ENCODE data around the gene TUG1. TPM values are rescaled to one million over a fixed set of nuclear protein-coding genes. Genes with fewer than 3 reads are reported as not detected.

The TUG1 gene
- total RNA-seq, 1 experiment from 2014 or later: 35.1 TPM

DNA sequence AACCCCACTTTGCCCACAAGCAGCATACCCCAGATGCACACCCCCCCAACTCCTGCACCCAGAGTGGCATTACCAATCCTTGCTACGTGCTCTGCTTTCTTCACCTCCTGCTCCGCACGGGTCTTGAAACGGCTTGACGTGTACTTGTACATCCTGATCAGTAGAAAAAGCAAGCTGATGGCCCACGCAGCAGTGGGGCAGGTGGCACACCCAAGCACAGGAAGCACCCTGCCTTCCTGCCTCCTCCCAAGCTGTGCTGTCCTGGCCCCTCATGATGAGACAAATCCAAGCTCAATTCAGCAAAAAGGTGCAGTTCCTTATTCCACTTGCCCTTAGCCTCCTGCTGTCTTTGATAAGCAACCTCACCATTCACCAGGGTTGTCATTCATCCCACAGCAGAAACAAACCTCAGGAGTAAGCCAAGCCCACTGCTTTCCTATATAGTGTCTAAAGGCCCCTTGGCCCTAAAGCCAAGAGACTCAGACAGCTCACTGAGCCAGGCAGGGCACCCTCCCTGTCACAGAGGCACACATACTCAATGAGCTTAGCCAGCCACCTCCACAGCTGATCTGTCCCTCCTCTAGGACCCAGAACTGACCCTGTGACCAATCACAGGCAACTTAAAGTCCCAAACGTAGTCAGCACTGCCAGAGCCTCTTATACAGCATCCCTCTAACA lies 28.2 kb upstream of the TUG1 start:
- no peaks in the 10 kb centered on the region for H3K9me2 ChIP-seq (replicated peaks; ENCODE audit: low read length)
- intact Hi-C loops (cut with micrococcal nuclease): loop anchor here (10.0 kb wide), 1 partner anchor 294 kb away; no protein-coding TSS in a partner anchor
- no peaks in the 10 kb centered on the region for H3F3A ChIP-seq (ENCODE audit: low read length, unreplicated experiment)
- H3K36me3 ChIP-seq (ENCODE audit: low read depth, low read length): peaks cover 5% of the 10 kb centered on the region
- TF ChIP-seq EZH2phosphoT487 (IDR thresholded peaks at IDR 0.05; ENCODE audit: borderline replicate concordance, low read length) (no peak), EZH2 (IDR thresholded peaks at IDR 0.05; ENCODE audit: low read length, unreplicated experiment) (no peak)
- TF ChIP-seq, protein P1, sequence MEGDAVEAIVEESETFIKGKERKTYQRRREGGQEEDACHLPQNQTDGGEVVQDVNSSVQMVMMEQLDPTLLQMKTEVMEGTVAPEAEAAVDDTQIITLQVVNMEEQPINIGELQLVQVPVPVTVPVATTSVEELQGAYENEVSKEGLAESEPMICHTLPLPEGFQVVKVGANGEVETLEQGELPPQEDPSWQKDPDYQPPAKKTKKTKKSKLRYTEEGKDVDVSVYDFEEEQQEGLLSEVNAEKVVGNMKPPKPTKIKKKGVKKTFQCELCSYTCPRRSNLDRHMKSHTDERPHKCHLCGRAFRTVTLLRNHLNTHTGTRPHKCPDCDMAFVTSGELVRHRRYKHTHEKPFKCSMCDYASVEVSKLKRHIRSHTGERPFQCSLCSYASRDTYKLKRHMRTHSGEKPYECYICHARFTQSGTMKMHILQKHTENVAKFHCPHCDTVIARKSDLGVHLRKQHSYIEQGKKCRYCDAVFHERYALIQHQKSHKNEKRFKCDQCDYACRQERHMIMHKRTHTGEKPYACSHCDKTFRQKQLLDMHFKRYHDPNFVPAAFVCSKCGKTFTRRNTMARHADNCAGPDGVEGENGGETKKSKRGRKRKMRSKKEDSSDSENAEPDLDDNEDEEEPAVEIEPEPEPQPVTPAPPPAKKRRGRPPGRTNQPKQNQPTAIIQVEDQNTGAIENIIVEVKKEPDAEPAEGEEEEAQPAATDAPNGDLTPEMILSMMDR (conservative IDR thresholded peaks at IDR 0.05; ENCODE audit: low read depth, low read length): no peak
- H3K79me2 ChIP-seq (ENCODE audit: low read length): no peaks in the 10 kb centered on the region
- no peak for ATAC-seq
- BruUV-seq (replicated peaks): no TSS peak
- H3K4me3 ChIP-seq (ENCODE audit: low read length): no peak overlapping the region
- H3K9me3 ChIP-seq (ENCODE audit: low read length): no peaks in the 10 kb centered on the region
- no peak overlapping the region for H3K9ac ChIP-seq (ENCODE audit: low read length)
- CTCF ChIA-PET: no interaction called here
- H3K27me3 ChIP-seq (ENCODE audit: low read length): no peaks in the 10 kb centered on the region
- no peak overlapping the region for H3K27ac ChIP-seq (ENCODE audit: low read length)
- no peak for DNase-seq
- no peak overlapping the region for H2AFZ ChIP-seq (ENCODE audit: low read length)
- H3K4me1 ChIP-seq (ENCODE audit: insufficient read depth, low read length): no peaks in the 10 kb centered on the region
- POLR2A ChIA-PET (ENCODE audit: unreplicated experiment): no interaction called here
- no peak overlapping the region for H3K4me2 ChIP-seq (ENCODE audit: low read length)
- H4K20me1 ChIP-seq (ENCODE audit: low read length): no peaks in the 10 kb centered on the region

DNA sequence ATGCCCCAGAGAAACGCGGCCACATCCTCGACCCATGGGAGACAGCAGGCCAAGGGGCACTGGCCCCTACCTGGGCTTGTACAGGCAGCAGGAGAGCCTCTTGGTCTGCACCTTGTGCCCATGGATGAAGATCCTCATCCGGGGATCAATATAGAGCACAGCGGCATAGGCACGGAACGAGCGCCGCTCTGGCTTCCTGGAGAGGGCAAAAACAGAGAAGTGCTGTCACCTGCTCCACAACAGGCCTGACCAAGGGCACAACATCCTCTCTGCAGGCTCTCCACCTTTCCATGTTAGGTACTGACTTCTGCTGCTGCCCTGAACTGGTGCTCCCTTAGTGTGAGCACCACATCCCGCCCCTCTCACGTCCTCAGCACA lies 27.7 kb upstream of the TUG1 start:
- H3K9me2 ChIP-seq (replicated peaks; ENCODE audit: low read length): no peaks in the 10 kb centered on the region
- TF ChIP-seq EZH2phosphoT487 (IDR thresholded peaks at IDR 0.05; ENCODE audit: borderline replicate concordance, low read length): no peak
- no peak for TF ChIP-seq EZH2 (IDR thresholded peaks at IDR 0.05; ENCODE audit: low read length, unreplicated experiment)
- TF ChIP-seq, protein P1 (conservative IDR thresholded peaks at IDR 0.05; ENCODE audit: low read depth, low read length): no peak
- H3K4me1 ChIP-seq (ENCODE audit: insufficient read depth, low read length): no peaks in the 10 kb centered on the region
- H3K9me3 ChIP-seq (ENCODE audit: low read length): no peaks in the 10 kb centered on the region
- H3K27me3 ChIP-seq (ENCODE audit: low read length): no peaks in the 10 kb centered on the region
- BruUV-seq (replicated peaks): no TSS peak
- no peak overlapping the region for H3K4me2 ChIP-seq (ENCODE audit: low read length)
- ChIA-PET CTCF (no interaction called here), POLR2A (ENCODE audit: unreplicated experiment) (no interaction called here)
- H3K27ac ChIP-seq (ENCODE audit: low read length): no peak overlapping the region
- no peak overlapping the region for H3K9ac ChIP-seq (ENCODE audit: low read length)
- no peak for ATAC-seq
- no peaks in the 10 kb centered on the region for H3F3A ChIP-seq (ENCODE audit: low read length, unreplicated experiment)
- H3K36me3 ChIP-seq (ENCODE audit: low read depth, low read length): peaks cover under 1% of the 10 kb centered on the region; the same call in 1 of the 2 replicates
- intact Hi-C loops (cut with micrococcal nuclease): loop anchor here (10.0 kb wide), 1 partner anchor 293 kb away; no protein-coding TSS in a partner anchor
- DNase-seq: no peak
- no peaks in the 10 kb centered on the region for H3K79me2 ChIP-seq (ENCODE audit: low read length)
- H4K20me1 ChIP-seq (ENCODE audit: low read length): no peaks in the 10 kb centered on the region
- no peak overlapping the region for H3K4me3 ChIP-seq (ENCODE audit: low read length)
- H2AFZ ChIP-seq (ENCODE audit: low read length): no peak overlapping the region

DNA sequence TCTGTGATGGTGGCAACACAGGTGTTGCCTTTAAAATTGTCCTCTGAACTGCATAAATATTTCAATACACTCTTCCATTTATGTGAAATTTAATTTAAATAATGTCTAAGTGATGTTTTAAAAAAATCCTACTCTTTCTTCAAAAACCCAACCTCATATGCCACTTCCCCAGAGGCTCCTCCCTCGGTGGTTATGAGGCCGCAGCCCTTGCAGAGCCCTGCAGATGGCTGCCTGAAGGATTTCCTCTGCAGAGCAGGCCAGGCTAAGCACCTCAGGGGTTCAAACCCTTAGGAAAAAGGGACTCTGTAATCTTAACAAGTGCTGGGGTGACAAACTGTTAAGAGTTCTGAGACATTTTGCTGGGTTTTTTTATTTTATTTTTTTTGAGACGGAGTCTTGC lies 25.7 kb upstream of the TUG1 start:
- Histone ChIP-seq H3K27ac (ENCODE audit: low read length) (no peak overlapping the region), H3F3A (ENCODE audit: low read length, unreplicated experiment) (no peaks in the 10 kb centered on the region), H3K4me2 (ENCODE audit: low read length) (no peak overlapping the region), H3K9ac (ENCODE audit: low read length) (no peak overlapping the region), H3K27me3 (ENCODE audit: low read length) (no peaks in the 10 kb centered on the region), H3K36me3 (ENCODE audit: low read depth, low read length) (peaks cover 7% of the 10 kb centered on the region), H3K9me3 (ENCODE audit: low read length) (no peaks in the 10 kb centered on the region), H3K79me2 (ENCODE audit: low read length) (no peaks in the 10 kb centered on the region), H2AFZ (ENCODE audit: low read length) (no peak overlapping the region), H4K20me1 (ENCODE audit: low read length) (no peaks in the 10 kb centered on the region), H3K4me3 (ENCODE audit: low read length) (no peak overlapping the region), H3K4me1 (ENCODE audit: insufficient read depth, low read length) (no peaks in the 10 kb centered on the region), H3K9me2 (replicated peaks; ENCODE audit: low read length) (no peaks in the 10 kb centered on the region)
- no TSS peak for BruUV-seq (replicated peaks)
- TF ChIP-seq EZH2 (IDR thresholded peaks at IDR 0.05; ENCODE audit: low read length, unreplicated experiment): no peak
- TF ChIP-seq EZH2phosphoT487 (IDR thresholded peaks at IDR 0.05; ENCODE audit: borderline replicate concordance, low read length): no peak
- TF ChIP-seq, protein P1 (conservative IDR thresholded peaks at IDR 0.05; ENCODE audit: low read depth, low read length): no peak
- intact Hi-C loops (cut with micrococcal nuclease): loop anchor here (10.0 kb wide), 1 partner anchor 291 kb away; no protein-coding TSS in a partner anchor
- ATAC-seq (no peak), DNase-seq (no peak)
- ChIA-PET CTCF (no interaction called here), POLR2A (ENCODE audit: unreplicated experiment) (no interaction called here)

Data from PC-3 (cell line).